ENCODE results near the gene CASKIN2.

- no peak for TF ChIP-seq CTCF (IDR thresholded peaks at IDR 0.05)
- TF ChIP-seq POLR2A (IDR thresholded peaks at IDR 0.05): no peak
These were observed 30.8 kb upstream of the CASKIN2 start for GRCh38 chr17:75546181-75546580.
